Endodermal cell (in vitro differentiated cells): Measurements from ENCODE around the gene MIOS. TPM values are rescaled to one million over a fixed set of nuclear protein-coding genes. Genes with fewer than 3 reads are reported as not detected.

Experiments used
- DNase-seq: peaks from one replicate; pipeline ENCODE4 v3.0.0-alpha.2; 2017
- H3K27ac ChIP-seq: 2 replicates; pipeline ENCODE4 v1.5.1; 2013; ENCODE audit warnings: mild to moderate bottlenecking, low read depth, low read length, moderate library complexity
- H3K27me3 ChIP-seq: 2 replicates; pipeline ENCODE4 v1.6.1; 2013; ENCODE audit warnings: mild to moderate bottlenecking, low read length, moderate library complexity; ENCODE audit not compliant: insufficient read depth, control insufficient read depth, poor library complexity, severe bottlenecking
- H3K36me3 ChIP-seq: 2 replicates; pipeline ENCODE4 v1.7.0; 2013; ENCODE audit warnings: mild to moderate bottlenecking, low read length, moderate library complexity; ENCODE audit not compliant: control insufficient read depth, insufficient read depth
- H3K4me1 ChIP-seq: one replicate; pipeline ENCODE4 v1.7.0; 2013; ENCODE audit warnings: low read length; ENCODE audit not compliant: control insufficient read depth, insufficient read depth
- H3K4me3 ChIP-seq: 2 replicates; pipeline ENCODE4 v1.5.1; 2013; ENCODE audit warnings: mild to moderate bottlenecking, low read length, moderate library complexity
- H3K9ac ChIP-seq: 2 replicates; pipeline ENCODE4 v1.6.1; 2013; ENCODE audit warnings: mild to moderate bottlenecking, low read length, moderate library complexity; ENCODE audit not compliant: poor library complexity, severe bottlenecking; ENCODE audit errors: extremely low read depth
- H3K9me3 ChIP-seq: 2 replicates; pipeline ENCODE4 v1.6.1; 2013; ENCODE audit warnings: mild to moderate bottlenecking, low read length, moderate library complexity; ENCODE audit not compliant: control insufficient read depth
- H3K27ac Mint-ChIP-seq: 2 replicates; pipeline ENCODE4 v1.8.0; 2020; ENCODE audit warnings: mixed read lengths
- H3K27me3 Mint-ChIP-seq: 2 replicates; pipeline ENCODE4 v1.8.0; 2021; ENCODE audit warnings: mild to moderate bottlenecking, mixed read lengths; ENCODE audit not compliant: insufficient read depth
- H3K36me3 Mint-ChIP-seq: 2 replicates; pipeline ENCODE4 v1.8.0; 2020; ENCODE audit warnings: low read depth, mixed read lengths
- H3K4me1 Mint-ChIP-seq: 2 replicates; pipeline ENCODE4 v1.8.0; 2020; ENCODE audit warnings: mixed read lengths
- H3K4me3 Mint-ChIP-seq: 2 replicates; pipeline ENCODE4 v1.8.0; 2020; ENCODE audit warnings: mild to moderate bottlenecking, moderate library complexity, mixed read lengths
- H3K9me3 Mint-ChIP-seq: 2 replicates; pipeline ENCODE4 v1.8.0; 2020; ENCODE audit warnings: mild to moderate bottlenecking, mixed read lengths
- WGBS, 2 experiments: methylation state at CpG; one replicate each; pipeline versions ENCODE4 v1.1.5 to v1.1.7; 2013; ENCODE audit warnings: missing lambda C conversion rate in 2 of 2, mixed read lengths in 1 of 2; ENCODE audit not compliant: insufficient coverage in 1 of 2, insufficient read length in 1 of 2; 5-methylcytosine and 5-hydroxymethylcytosine counted together
- total RNA-seq, 2 donors: library from RNA; stranded (reverse); fragmentation: NEBNext Ultra II Directional in 1 of 2; extraction: Animal tissue kit (Norgen Biotek cat#: 25700) in 1 of 2; gene quantifications; 2 replicates in 1 of 2; 3 replicates in 1 of 2; pipeline ENCODE4 v1.2.1, GENCODE V29; 2021
- TF ChIP-seq, protein P1 (sequence below): fragments of 200-600 bp; sonication (generic); conservative IDR thresholded peaks from 2 replicates; pipeline ENCODE4 v1.5.0; 2021; ENCODE audit warnings: antibody characterized with exemption, mild to moderate bottlenecking

Gene MIOS
- total RNA-seq, 2 donors from 2014 or later = 53.3 to 55.8 TPM

DNA sequence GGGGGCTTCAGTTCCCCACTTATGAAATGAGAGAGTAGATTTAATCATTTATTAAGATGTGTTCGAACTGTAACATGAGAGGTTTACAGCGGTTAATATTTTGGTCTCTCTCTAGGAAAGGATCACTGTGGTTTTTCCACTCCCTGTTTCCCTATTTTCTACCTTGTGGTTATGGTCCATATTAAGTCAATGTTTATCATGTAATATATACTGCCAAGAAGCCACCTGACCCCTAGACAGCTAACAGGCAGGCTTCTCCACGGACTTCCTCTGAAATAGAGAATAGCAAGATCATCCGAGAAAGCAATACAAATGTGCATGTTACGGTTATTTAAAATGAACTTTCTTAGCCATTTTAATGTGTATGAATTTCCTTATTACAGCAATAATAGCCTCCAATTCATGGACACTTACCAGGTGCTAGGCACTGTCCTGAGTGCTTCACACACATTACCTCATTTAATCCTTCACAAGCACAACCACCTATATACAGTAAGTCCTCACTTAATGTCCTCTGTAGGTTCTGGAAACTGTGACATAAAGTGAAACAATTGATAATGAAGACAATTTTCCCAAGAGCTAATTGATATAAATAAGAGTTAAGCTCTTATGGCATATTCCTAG, 30.2 kb upstream of the MIOS start:
- Mint-ChIP-seq H3K4me1 (no peaks in the 10 kb centered on the region), H3K27ac (no peak overlapping the region), H3K36me3 (no peaks in the 10 kb centered on the region), H3K4me3 (no peak overlapping the region), H3K9me3 (no peaks in the 10 kb centered on the region), H3K27me3 (no peaks in the 10 kb centered on the region)
- TF ChIP-seq, protein P1, sequence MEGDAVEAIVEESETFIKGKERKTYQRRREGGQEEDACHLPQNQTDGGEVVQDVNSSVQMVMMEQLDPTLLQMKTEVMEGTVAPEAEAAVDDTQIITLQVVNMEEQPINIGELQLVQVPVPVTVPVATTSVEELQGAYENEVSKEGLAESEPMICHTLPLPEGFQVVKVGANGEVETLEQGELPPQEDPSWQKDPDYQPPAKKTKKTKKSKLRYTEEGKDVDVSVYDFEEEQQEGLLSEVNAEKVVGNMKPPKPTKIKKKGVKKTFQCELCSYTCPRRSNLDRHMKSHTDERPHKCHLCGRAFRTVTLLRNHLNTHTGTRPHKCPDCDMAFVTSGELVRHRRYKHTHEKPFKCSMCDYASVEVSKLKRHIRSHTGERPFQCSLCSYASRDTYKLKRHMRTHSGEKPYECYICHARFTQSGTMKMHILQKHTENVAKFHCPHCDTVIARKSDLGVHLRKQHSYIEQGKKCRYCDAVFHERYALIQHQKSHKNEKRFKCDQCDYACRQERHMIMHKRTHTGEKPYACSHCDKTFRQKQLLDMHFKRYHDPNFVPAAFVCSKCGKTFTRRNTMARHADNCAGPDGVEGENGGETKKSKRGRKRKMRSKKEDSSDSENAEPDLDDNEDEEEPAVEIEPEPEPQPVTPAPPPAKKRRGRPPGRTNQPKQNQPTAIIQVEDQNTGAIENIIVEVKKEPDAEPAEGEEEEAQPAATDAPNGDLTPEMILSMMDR = no peak
- no peaks in the 10 kb centered on the region for H3K27me3 ChIP-seq
- 92 to 100% methylated on average over 2 to 5 of the region's 5 CpGs for WGBS, 2 experiments
- no peak overlapping the region for H3K4me3 ChIP-seq
- H3K9ac ChIP-seq = no peak overlapping the region
- no peak overlapping the region for H3K27ac ChIP-seq
- H3K4me1 ChIP-seq = no peaks in the 10 kb centered on the region
- H3K36me3 ChIP-seq = no peaks in the 10 kb centered on the region
- H3K9me3 ChIP-seq = no peaks in the 10 kb centered on the region
- DNase-seq = no peak

DNA sequence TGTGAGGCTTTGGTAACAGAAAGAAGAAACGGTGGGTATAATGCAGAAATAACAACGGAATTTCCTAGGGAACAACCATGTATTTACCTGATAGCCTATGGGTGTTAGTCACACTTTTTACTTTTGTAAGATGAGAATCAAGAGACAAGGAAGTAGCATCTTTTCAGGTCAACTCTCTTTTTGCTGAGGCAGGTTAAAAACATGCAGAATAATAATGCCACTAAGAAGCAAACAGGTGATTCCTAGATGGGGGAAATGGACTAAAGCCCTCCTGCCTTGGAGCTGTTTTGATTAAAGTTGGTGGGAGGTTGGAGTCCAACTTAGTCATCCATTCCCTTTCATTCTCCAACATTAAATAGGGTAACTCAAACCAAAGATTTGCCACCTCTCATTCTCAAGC, 29.0 kb upstream of the MIOS start:
- H3K9me3 Mint-ChIP-seq = no peaks in the 10 kb centered on the region

DNA sequence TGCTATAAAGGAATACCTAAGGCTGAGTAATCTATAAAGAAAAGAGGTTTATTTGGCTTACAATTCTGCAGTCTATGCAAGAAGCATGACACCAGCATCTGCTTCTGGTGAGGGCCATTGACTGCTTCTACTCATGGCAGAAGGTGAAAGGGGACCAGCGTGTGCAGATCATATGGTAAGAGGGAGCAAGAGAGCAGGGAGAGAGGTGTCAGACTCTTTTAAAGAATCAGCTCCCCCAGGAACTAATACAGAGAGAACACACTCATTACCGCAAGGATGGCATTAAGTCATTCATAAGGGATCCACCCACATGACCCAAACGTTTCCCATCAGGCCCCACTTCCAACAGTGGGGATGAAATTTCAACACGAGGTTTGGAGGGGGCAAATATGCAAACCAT, 27.5 kb upstream of the MIOS start:
- H3K4me3 ChIP-seq = no peak overlapping the region
- peaks cover 3% of the 10 kb centered on the region for H3K9me3 ChIP-seq
- 92 to 96% methylated on average over 2 to 4 of the region's 4 CpGs for WGBS, 2 experiments
- TF ChIP-seq, protein P1 = no peak
- H3K27ac ChIP-seq = no peak overlapping the region
- no peaks in the 10 kb centered on the region for H3K27me3 ChIP-seq
- H3K9ac ChIP-seq = no peak overlapping the region
- no peaks in the 10 kb centered on the region for H3K27me3 Mint-ChIP-seq
- H3K4me1 Mint-ChIP-seq = no peaks in the 10 kb centered on the region
- DNase-seq = no peak
- H3K27ac Mint-ChIP-seq = no peak overlapping the region
- no peaks in the 10 kb centered on the region for H3K9me3 Mint-ChIP-seq
- no peaks in the 10 kb centered on the region for H3K4me1 ChIP-seq
- H3K36me3 Mint-ChIP-seq = no peaks in the 10 kb centered on the region
- H3K4me3 Mint-ChIP-seq = no peak overlapping the region
- no peaks in the 10 kb centered on the region for H3K36me3 ChIP-seq

More for the DNA sequence above, 29.0 kb upstream of the MIOS start:
- Histone ChIP-seq H3K4me3 (no peak overlapping the region), H3K36me3 (no peaks in the 10 kb centered on the region), H3K4me1 (no peaks in the 10 kb centered on the region), H3K27ac (no peak overlapping the region), H3K9me3 (no peaks in the 10 kb centered on the region), H3K27me3 (no peaks in the 10 kb centered on the region), H3K9ac (no peak overlapping the region)
- no peak for DNase-seq
- TF ChIP-seq, protein P1 = no peak
- no peaks in the 10 kb centered on the region for H3K27me3 Mint-ChIP-seq
- no peak overlapping the region for H3K27ac Mint-ChIP-seq
- no peaks in the 10 kb centered on the region for H3K36me3 Mint-ChIP-seq
- WGBS, 2 experiments = 87 to 95% methylated on average over 2 of the region's 2 CpGs
- H3K4me1 Mint-ChIP-seq = no peaks in the 10 kb centered on the region
- no peak overlapping the region for H3K4me3 Mint-ChIP-seq
